GM23338 (cell line): ENCODE results near the gene AOAH. TPM values are rescaled to one million over a fixed set of nuclear protein-coding genes. Genes with fewer than 3 reads are reported as not detected.

Experiments used
- ATAC-seq: fragments of 200-7000 bp; cut with Tn5 transposase; 3 replicates; pipeline ENCODE4 v1.9.1; 2020
- DNase-seq: peaks from one replicate; pipeline ENCODE4 v3.0.0-alpha.2; 2015; ENCODE audit warnings: low spot score
- H2AFZ ChIP-seq: fragments of 200-600 bp; sonication (generic); 2 replicates; pipeline ENCODE4 v1.8.0; 2016; ENCODE audit warnings: antibody characterized with exemption, mild to moderate bottlenecking, moderate library complexity
- H3F3A ChIP-seq: fragments of 200-600 bp; sonication (generic); replicated peaks from 2 replicates; pipeline ENCODE4 v1.8.0; 2017; ENCODE audit warnings: antibody characterized with exemption, mixed run types, low read depth
- H3K27ac ChIP-seq: fragments of 200-600 bp; sonication (generic); 2 replicates; pipeline ENCODE4 v1.6.1; 2016; ENCODE audit warnings: low read depth
- H3K27me3 ChIP-seq: fragments of 200-600 bp; sonication (generic); 2 replicates; pipeline ENCODE4 v1.8.0; 2016; ENCODE audit warnings: mild to moderate bottlenecking, mixed run types, moderate library complexity; ENCODE audit not compliant: insufficient read depth
- H3K36me3 ChIP-seq: fragments of 200-600 bp; sonication (generic); 2 replicates; pipeline ENCODE4 v1.8.0; 2016; ENCODE audit warnings: mild to moderate bottlenecking; ENCODE audit not compliant: insufficient read depth
- H3K4me1 ChIP-seq: fragments of 200-600 bp; sonication (generic); 2 replicates; pipeline ENCODE4 v1.8.0; 2016; ENCODE audit warnings: mild to moderate bottlenecking, moderate library complexity; ENCODE audit not compliant: insufficient read depth
- H3K4me2 ChIP-seq: fragments of 200-600 bp; sonication (generic); 2 replicates; pipeline ENCODE4 v1.7.1; 2017; ENCODE audit warnings: mixed run types
- H3K4me3 ChIP-seq: fragments of 200-600 bp; sonication (generic); 2 replicates; pipeline ENCODE4 v1.6.1; 2016; ENCODE audit warnings: mixed run types
- H3K79me2 ChIP-seq: fragments of 200-600 bp; sonication (generic); replicated peaks from 2 replicates; pipeline ENCODE4 v1.8.0; 2017; ENCODE audit warnings: mild to moderate bottlenecking; ENCODE audit not compliant: insufficient read depth
- H3K9me2 ChIP-seq: fragments of 200-600 bp; sonication (generic); 2 replicates; pipeline ENCODE4 v1.8.0; 2017; ENCODE audit not compliant: insufficient read depth
- H4K20me1 ChIP-seq: fragments of 200-600 bp; sonication (generic); replicated peaks from 2 replicates; pipeline ENCODE4 v1.8.0; 2017; ENCODE audit warnings: mild to moderate bottlenecking; ENCODE audit not compliant: insufficient read depth
- H3K27ac Mint-ChIP-seq: 2 replicates; pipeline ENCODE4 v1.8.0; 2020; ENCODE audit warnings: inconsistent platforms, mild to moderate bottlenecking, moderate library complexity, mixed read lengths
- H3K27me3 Mint-ChIP-seq: 3 replicates; pipeline ENCODE4 v1.8.0; 2022; ENCODE audit warnings: low read depth, mild to moderate bottlenecking, moderate library complexity, mixed read lengths, inconsistent platforms; ENCODE audit not compliant: insufficient read depth, poor library complexity
- H3K36me3 Mint-ChIP-seq: 3 replicates; pipeline ENCODE4 v1.8.0; 2021; ENCODE audit warnings: low read depth, mild to moderate bottlenecking, inconsistent platforms, moderate library complexity, mixed read lengths
- H3K4me1 Mint-ChIP-seq: 3 replicates; pipeline ENCODE4 v1.8.0; 2020; ENCODE audit warnings: mild to moderate bottlenecking, inconsistent platforms, mixed read lengths
- H3K4me3 Mint-ChIP-seq: 3 replicates; pipeline ENCODE4 v1.8.0; 2021; ENCODE audit warnings: moderate library complexity, mild to moderate bottlenecking, inconsistent platforms, mixed read lengths
- H3K9me3 Mint-ChIP-seq: 3 replicates; pipeline ENCODE4 v1.8.0; 2020; ENCODE audit warnings: moderate library complexity, mild to moderate bottlenecking, inconsistent platforms, mixed read lengths
- CREB1 ChIP-seq: fragments of 250-450 bp; sonication (Bioruptor Pico); IDR thresholded peaks from 2 replicates; pipeline ENCODE4 v1.5.0; 2020; ENCODE audit warnings: low read depth, mild to moderate bottlenecking, moderate library complexity
- EZH2 ChIP-seq: fragments of 200-600 bp; sonication (generic); IDR thresholded peaks from one replicate; pipeline ENCODE4 v1.8.0; 2017; ENCODE audit warnings: antibody characterized with exemption, mild to moderate bottlenecking, low read depth; ENCODE audit not compliant: unreplicated experiment
- EZH2phosphoT487 ChIP-seq: fragments of 200-600 bp; sonication (generic); IDR thresholded peaks from one replicate; pipeline ENCODE4 v1.8.1; 2018; ENCODE audit warnings: antibody characterized with exemption; ENCODE audit not compliant: unreplicated experiment
- JUNB ChIP-seq: IDR thresholded peaks from one replicate; pipeline ENCODE4 v1.6.1; 2016; ENCODE audit warnings: antibody characterized with exemption; ENCODE audit not compliant: unreplicated experiment
- NANOG ChIP-seq: IDR thresholded peaks from 2 replicates; pipeline ENCODE4 v1.6.1; 2016; ENCODE audit warnings: antibody characterized with exemption, borderline replicate concordance
- POLR2AphosphoS5 ChIP-seq: IDR thresholded peaks from 2 replicates; pipeline ENCODE4 v1.6.1; 2016; ENCODE audit warnings: antibody characterized with exemption, low read depth
- STAT1 ChIP-seq: IDR thresholded peaks from one replicate; pipeline ENCODE4 v1.6.1; 2016; ENCODE audit warnings: antibody characterized with exemption; ENCODE audit not compliant: unreplicated experiment
- ZNF114 ChIP-seq: fragments of 250-450 bp; sonication (Bioruptor Pico); IDR thresholded peaks from 2 replicates; pipeline ENCODE4 v1.5.0; 2020; ENCODE audit warnings: mild to moderate bottlenecking, moderate library complexity
- ZNF331 ChIP-seq: fragments of 250-450 bp; sonication (Bioruptor Pico); IDR thresholded peaks from 2 replicates; pipeline ENCODE4 v1.5.0; 2020; ENCODE audit warnings: low read depth, mild to moderate bottlenecking, moderate library complexity
- polyA plus RNA-seq: library from polyadenylated mRNA; unstranded; fragments of >200 nt; fragmentation: Nextera tagmentation; extraction: Ambion mirVana; gene quantifications from 2 replicates; pipeline ENCODE4 v1.2.1, GENCODE V29; 2016
- total RNA-seq: library from RNA; depleted of rRNA; stranded (reverse); fragments of >200 nt; shearing (Covaris generic); gene quantifications from 2 replicates; pipeline ENCODE4 v1.2.3, GENCODE V29; 2014
- TF ChIP-seq, protein P1 (sequence below): IDR thresholded peaks from one replicate; pipeline ENCODE4 v1.6.1; 2018; ENCODE audit warnings: antibody characterized with exemption; ENCODE audit not compliant: unreplicated experiment
- TF ChIP-seq, protein P2 (sequence below): fragments of 250-450 bp; sonication (Bioruptor Pico); IDR thresholded peaks from 2 replicates; pipeline ENCODE4 v1.5.0; 2020; ENCODE audit warnings: mild to moderate bottlenecking, moderate library complexity
- TF ChIP-seq, protein P3 (sequence below), 2 experiments: fragments of 200-600 bp in 1 of 2; sonication (generic) in 1 of 2; conservative IDR thresholded peaks; 2 replicates each; pipeline versions ENCODE4 v1.5.1 to v1.6.1; 2016 to 2017; ENCODE audit warnings: antibody characterized with exemption in 2 of 2, low read depth in 2 of 2, mild to moderate bottlenecking in 2 of 2, moderate library complexity in 1 of 2
- TF ChIP-seq, protein P4 (sequence below): IDR thresholded peaks from 2 replicates; pipeline ENCODE4 v1.6.1; 2016; ENCODE audit warnings: antibody characterized with exemption

Gene AOAH
- total and polyA plus RNA-seq, 2 experiments from 2014 or later: not detected

DNA sequence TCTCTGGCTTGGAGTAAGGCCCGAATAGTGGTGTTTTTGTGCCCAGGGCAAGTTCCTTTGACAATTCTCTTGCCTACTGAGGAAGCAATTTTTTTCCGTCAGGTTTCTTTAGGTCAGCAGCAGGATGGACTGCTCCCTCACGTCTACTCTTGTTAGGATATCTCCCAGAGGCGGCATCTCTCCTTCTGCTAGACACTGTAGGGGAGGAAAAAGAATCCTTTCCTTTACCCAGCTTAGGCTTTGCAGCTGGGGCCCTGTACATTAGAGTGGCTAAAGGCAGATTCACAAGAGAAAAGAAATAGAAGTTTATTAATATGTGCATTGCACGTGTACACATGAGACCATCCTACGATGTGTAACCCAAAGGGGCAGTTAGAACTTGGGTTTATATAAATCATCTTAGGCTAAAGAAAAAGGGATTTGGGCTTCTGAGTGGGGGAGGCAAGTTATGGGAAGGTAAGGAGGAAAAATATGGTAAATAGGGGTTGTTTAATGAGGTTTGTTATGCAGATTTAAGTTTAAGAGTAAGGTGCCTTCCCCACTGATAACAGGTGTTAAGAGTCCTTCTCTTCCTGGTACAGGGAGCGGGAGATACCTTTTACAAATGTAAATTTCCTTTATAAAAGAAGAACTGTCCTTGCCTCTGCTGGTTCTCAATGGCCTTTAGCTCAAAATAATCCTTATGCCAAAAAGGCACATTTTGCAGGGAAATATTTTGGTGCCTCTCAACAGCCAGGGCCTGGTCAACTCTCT lies 156.4 kb downstream of the AOAH start:
- ATAC-seq (peak; percentile 79), DNase-seq (peak; percentile 32)
- Mint-ChIP-seq H3K9me3 (peaks cover 17% of the 10 kb centered on the region), H3K4me3 (no peak overlapping the region), H3K4me1 (peaks cover 31% of the 10 kb centered on the region), H3K27me3 (peaks cover 2% of the 10 kb centered on the region), H3K27ac (peak overlapping the region; percentile 64), H3K36me3 (peaks cover 3% of the 10 kb centered on the region; the same call in 2 of the 3 replicates)
- TF ChIP-seq EZH2phosphoT487: no peak
- TF ChIP-seq, protein P1, sequence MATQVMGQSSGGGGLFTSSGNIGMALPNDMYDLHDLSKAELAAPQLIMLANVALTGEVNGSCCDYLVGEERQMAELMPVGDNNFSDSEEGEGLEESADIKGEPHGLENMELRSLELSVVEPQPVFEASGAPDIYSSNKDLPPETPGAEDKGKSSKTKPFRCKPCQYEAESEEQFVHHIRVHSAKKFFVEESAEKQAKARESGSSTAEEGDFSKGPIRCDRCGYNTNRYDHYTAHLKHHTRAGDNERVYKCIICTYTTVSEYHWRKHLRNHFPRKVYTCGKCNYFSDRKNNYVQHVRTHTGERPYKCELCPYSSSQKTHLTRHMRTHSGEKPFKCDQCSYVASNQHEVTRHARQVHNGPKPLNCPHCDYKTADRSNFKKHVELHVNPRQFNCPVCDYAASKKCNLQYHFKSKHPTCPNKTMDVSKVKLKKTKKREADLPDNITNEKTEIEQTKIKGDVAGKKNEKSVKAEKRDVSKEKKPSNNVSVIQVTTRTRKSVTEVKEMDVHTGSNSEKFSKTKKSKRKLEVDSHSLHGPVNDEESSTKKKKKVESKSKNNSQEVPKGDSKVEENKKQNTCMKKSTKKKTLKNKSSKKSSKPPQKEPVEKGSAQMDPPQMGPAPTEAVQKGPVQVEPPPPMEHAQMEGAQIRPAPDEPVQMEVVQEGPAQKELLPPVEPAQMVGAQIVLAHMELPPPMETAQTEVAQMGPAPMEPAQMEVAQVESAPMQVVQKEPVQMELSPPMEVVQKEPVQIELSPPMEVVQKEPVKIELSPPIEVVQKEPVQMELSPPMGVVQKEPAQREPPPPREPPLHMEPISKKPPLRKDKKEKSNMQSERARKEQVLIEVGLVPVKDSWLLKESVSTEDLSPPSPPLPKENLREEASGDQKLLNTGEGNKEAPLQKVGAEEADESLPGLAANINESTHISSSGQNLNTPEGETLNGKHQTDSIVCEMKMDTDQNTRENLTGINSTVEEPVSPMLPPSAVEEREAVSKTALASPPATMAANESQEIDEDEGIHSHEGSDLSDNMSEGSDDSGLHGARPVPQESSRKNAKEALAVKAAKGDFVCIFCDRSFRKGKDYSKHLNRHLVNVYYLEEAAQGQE: no peak
- TF ChIP-seq, protein P2, sequence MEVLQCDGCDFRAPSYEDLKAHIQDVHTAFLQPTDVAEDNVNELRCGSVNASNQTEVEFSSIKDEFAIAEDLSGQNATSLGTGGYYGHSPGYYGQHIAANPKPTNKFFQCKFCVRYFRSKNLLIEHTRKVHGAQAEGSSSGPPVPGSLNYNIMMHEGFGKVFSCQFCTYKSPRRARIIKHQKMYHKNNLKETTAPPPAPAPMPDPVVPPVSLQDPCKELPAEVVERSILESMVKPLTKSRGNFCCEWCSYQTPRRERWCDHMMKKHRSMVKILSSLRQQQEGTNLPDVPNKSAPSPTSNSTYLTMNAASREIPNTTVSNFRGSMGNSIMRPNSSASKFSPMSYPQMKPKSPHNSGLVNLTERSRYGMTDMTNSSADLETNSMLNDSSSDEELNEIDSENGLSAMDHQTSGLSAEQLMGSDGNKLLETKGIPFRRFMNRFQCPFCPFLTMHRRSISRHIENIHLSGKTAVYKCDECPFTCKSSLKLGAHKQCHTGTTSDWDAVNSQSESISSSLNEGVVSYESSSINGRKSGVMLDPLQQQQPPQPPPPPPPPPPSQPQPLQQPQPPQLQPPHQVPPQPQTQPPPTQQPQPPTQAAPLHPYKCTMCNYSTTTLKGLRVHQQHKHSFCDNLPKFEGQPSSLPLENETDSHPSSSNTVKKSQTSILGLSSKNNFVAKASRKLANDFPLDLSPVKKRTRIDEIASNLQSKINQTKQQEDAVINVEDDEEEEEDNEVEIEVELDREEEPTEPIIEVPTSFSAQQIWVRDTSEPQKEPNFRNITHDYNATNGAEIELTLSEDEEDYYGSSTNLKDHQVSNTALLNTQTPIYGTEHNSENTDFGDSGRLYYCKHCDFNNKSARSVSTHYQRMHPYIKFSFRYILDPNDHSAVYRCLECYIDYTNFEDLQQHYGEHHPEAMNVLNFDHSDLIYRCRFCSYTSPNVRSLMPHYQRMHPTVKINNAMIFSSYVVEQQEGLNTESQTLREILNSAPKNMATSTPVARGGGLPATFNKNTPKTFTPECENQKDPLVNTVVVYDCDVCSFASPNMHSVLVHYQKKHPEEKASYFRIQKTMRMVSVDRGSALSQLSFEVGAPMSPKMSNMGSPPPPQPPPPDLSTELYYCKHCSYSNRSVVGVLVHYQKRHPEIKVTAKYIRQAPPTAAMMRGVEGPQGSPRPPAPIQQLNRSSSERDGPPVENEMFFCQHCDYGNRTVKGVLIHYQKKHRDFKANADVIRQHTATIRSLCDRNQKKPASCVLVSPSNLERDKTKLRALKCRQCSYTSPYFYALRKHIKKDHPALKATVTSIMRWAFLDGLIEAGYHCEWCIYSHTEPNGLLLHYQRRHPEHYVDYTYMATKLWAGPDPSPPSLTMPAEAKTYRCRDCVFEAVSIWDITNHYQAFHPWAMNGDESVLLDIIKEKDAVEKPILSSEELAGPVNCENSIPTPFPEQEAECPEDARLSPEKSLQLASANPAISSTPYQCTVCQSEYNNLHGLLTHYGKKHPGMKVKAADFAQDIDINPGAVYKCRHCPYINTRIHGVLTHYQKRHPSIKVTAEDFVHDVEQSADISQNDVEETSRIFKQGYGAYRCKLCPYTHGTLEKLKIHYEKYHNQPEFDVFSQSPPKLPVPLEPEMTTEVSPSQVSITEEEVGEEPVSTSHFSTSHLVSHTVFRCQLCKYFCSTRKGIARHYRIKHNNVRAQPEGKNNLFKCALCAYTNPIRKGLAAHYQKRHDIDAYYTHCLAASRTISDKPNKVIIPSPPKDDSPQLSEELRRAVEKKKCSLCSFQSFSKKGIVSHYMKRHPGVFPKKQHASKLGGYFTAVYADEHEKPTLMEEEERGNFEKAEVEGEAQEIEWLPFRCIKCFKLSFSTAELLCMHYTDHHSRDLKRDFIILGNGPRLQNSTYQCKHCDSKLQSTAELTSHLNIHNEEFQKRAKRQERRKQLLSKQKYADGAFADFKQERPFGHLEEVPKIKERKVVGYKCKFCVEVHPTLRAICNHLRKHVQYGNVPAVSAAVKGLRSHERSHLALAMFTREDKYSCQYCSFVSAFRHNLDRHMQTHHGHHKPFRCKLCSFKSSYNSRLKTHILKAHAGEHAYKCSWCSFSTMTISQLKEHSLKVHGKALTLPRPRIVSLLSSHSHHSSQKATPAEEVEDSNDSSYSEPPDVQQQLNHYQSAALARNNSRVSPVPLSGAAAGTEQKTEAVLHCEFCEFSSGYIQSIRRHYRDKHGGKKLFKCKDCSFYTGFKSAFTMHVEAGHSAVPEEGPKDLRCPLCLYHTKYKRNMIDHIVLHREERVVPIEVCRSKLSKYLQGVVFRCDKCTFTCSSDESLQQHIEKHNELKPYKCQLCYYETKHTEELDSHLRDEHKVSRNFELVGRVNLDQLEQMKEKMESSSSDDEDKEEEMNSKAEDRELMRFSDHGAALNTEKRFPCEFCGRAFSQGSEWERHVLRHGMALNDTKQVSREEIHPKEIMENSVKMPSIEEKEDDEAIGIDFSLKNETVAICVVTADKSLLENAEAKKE (CRISPR knock-in tag): no peak
- TF ChIP-seq, protein P3, sequence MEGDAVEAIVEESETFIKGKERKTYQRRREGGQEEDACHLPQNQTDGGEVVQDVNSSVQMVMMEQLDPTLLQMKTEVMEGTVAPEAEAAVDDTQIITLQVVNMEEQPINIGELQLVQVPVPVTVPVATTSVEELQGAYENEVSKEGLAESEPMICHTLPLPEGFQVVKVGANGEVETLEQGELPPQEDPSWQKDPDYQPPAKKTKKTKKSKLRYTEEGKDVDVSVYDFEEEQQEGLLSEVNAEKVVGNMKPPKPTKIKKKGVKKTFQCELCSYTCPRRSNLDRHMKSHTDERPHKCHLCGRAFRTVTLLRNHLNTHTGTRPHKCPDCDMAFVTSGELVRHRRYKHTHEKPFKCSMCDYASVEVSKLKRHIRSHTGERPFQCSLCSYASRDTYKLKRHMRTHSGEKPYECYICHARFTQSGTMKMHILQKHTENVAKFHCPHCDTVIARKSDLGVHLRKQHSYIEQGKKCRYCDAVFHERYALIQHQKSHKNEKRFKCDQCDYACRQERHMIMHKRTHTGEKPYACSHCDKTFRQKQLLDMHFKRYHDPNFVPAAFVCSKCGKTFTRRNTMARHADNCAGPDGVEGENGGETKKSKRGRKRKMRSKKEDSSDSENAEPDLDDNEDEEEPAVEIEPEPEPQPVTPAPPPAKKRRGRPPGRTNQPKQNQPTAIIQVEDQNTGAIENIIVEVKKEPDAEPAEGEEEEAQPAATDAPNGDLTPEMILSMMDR (conservative IDR thresholded peaks at IDR 0.05; ENCODE audit: low read depth in 2 of 2): no peak
- TF ChIP-seq JUNB: no peak
- no peak for TF ChIP-seq EZH2
- TF ChIP-seq NANOG: no peak
- no peak for TF ChIP-seq ZNF331 (CRISPR knock-in tag)
- no peak for TF ChIP-seq CREB1 (CRISPR knock-in tag)
- TF ChIP-seq POLR2AphosphoS5: no peak
- no peak for TF ChIP-seq STAT1
- TF ChIP-seq ZNF114 (CRISPR knock-in tag): no peak
- TF ChIP-seq, protein P4, sequence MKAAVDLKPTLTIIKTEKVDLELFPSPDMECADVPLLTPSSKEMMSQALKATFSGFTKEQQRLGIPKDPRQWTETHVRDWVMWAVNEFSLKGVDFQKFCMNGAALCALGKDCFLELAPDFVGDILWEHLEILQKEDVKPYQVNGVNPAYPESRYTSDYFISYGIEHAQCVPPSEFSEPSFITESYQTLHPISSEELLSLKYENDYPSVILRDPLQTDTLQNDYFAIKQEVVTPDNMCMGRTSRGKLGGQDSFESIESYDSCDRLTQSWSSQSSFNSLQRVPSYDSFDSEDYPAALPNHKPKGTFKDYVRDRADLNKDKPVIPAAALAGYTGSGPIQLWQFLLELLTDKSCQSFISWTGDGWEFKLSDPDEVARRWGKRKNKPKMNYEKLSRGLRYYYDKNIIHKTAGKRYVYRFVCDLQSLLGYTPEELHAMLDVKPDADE: no peak
- H3K4me1 ChIP-seq: peaks cover 21% of the 10 kb centered on the region
- H4K20me1 ChIP-seq: no peaks in the 10 kb centered on the region
- H3K9me2 ChIP-seq: peaks cover 2% of the 10 kb centered on the region; the same call in 1 of the 2 replicates
- H3F3A ChIP-seq: no peaks in the 10 kb centered on the region
- H3K79me2 ChIP-seq: no peaks in the 10 kb centered on the region
- H3K27me3 ChIP-seq: no peaks in the 10 kb centered on the region
- H2AFZ ChIP-seq: no peak overlapping the region
- H3K4me2 ChIP-seq: peak overlapping the region; percentile 35; the same call in 1 of the 2 replicates
- H3K36me3 ChIP-seq: no peaks in the 10 kb centered on the region
- no peak overlapping the region for H3K4me3 ChIP-seq
- H3K27ac ChIP-seq: peak overlapping the region; percentile 46
